GM21360 (cell line): ENCODE data around the gene SYT15.
"Not testable (repeated sequence)": the region's sequence is repeated elsewhere in the genome, so short reads cannot be mapped to it uniquely, and the experiment has no call there.

ENCODE experiments used
- ATAC-seq: cut with Tn5 transposase; IDR thresholded peaks from one replicate; pipeline ENCODE4 v1.9.1; 2021; ENCODE audit warnings: mild to moderate bottlenecking, moderate library complexity; ENCODE audit not compliant: unreplicated experiment

The SYT15 gene

DNA sequence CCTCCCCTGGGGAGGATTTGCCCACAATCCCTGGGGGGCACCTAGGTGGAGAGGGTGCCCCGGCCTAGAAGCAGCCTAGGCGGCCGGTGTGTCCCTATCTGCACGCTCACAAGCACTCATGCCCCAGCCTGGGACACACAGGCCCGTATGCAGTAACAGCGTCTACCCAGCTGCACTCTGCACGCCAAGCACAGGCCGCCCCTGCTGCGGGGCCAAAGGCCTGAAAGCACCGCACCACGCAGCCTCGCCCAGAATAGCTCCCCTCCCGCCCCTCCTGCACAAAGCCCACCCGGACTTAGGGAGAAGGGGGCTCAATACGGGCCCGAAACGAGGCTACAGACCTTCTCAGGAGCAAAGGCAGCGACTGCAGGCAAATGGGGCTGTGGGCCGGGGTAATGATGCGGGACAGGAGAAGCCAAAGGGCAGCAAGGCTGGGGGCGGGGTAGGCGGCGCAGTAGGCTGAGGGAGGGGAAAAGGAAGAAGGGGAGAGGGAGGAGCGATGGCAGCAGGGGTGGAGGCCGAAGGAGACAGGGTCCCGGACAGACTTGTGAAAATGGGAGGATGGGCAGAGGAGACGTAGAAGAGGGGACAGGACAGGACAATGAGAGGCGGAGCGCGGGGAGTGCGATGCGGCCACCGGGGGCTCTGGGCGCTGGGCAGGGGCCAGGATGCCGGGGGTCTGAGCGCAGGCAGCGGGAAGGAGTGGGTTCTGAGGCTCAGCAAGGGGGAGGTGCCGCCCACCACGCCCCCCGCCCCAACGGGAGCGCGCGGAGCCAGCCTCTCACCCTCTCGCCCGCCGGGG lies 23.0 kb upstream of the SYT15 start:
- no peak for ATAC-seq

DNA sequence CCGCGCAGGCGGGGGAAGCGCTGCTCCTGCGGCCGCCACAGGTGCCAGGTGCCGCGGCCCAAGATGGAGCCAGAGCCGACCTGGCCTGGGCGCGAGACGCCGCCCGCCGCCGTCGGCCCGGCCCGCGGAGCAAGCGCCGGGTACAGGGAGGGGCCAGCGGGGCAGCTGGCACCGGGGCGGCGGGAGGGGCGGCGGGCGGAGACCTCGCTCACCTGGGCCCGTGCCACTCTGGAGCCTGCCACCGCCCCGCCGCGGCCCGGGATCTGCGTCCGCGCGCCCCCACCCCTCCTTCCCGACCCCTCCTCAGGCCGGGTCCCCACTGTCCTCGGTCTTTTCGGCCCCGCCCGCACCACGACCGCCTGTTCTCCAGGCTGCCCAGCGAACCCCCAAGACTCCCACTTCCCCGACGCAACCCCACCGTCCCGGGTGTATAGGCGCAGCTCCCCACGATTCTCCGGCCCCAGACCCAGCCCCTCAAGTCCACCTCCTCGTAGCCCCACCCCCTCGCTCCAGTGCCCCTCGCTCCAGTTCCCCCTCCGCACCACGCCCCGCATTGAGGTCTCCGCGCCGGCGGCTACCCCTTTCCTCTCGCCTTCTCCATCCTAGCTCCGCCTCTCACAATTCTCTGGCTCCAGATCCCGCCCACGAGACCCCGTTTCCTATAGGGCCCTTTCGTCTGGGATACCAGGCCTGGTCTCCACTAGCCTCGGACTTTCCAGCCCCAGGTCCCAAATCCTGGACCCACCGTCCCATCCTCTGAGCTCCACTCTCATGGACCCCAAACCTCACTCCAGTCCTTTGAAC lies 22.2 kb upstream of the SYT15 start, which contains the start of gene GPRIN2:
GPRIN2 (minus strand) TSS at position 144 of the 804 bp plus-strand sequence. CDS start 5,922 bp downstream, outside the sequence.
- no peak for ATAC-seq

DNA sequence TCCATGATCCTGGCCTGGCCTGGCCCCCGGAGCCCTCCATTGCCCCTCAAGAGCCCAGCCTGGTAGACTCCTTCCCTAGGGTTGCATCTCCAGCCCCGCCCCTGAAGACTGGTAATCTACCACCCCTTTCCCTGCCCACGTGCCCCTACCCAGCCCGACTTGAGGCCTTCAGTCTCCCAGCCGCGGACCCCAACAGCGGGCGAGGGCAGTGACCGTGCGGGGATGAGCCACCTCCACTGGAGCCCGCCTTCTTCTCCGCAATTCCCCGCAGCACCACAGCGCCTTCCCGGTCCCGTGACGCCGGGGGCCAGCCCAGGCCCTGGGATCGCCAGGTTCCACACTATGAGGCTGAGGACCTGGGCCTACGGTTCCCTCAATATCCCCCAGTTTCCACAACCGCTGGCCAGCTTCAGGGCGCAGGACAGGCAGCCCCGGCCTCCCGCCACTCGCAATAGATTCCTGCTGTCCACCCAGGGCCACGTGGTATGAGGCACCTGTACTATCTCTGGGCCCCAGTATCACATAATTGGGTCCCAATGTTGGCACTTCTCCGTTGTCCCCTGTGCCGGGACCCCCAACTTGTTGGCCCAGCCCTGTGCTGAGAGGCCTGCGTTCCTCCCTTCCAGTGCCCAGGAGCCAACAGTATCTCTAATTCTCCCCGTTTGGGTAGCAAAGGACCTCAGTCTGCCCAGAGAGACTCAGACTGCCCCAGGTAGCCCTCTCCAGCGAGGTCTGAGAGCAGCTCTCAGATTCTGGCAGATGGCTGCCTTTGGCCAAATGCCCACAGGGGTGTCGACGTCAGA lies 21.4 kb upstream of the SYT15 start:
- ATAC-seq: no peak

- no peak for ATAC-seq
Measured at GRCh38 chr10:46558122-46558391, 20.9 kb upstream of the SYT15 start.

- ATAC-seq: no peak
Measured at GRCh38 chr10:46558392-46559185, 20.3 kb upstream of the SYT15 start.

DNA sequence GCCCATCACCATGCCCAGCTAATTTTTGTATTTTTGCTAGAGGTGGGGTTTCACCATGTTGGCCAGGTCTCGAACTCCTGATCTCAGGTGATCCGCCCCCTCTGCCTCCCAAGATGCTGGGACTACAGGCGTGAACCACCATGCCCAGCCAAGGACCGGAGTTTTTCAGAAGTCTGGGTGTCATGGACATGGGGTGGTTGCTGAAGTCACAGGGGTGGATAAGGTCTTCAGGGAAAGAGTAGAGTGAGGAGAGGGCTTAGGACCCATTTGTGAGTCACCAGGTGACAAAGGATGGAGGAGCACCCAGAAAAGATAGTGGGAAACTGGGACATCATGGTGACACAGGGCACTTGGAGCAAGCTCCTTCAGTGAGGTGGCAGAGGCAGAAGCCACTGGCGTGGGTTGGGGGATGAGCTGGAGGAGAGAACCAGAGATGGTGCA lies 19.7 kb upstream of the SYT15 start:
- no peak for ATAC-seq

- no peak for ATAC-seq
Measured at GRCh38 chr10:46560381-46560780, 18.5 kb upstream of the SYT15 start.

DNA sequence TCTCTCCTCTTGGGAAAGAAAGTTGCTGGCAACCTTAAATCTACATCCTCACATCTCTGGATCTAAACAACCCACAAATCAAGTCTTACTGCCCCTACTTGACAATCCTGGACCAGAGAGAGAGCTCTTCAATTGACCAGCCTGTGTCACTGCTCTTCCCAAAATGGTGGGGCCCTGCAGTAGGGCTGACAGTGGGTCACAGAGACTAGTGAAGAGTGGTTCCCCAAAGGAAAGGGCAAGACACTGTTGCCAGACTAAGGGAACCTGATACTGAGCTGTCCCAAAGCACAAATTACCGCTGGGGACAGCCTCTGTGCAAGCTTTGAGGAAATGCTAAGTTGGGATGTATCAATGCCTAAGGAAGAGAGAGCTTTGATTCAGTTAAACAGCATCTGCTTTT lies 18.0 kb upstream of the SYT15 start:
- ATAC-seq: no peak

- not testable (repeated sequence) for ATAC-seq
Measured at GRCh38 chr10:46565591-46566332, 13.2 kb upstream of the SYT15 start.

GRCh38 chr10:46567151-46567550 lies 11.8 kb upstream of the SYT15 start:
- not testable (repeated sequence) for ATAC-seq

GRCh38 chr10:46570655-46571054 lies 8.3 kb upstream of the SYT15 start:
- ATAC-seq: not testable (repeated sequence)

DNA sequence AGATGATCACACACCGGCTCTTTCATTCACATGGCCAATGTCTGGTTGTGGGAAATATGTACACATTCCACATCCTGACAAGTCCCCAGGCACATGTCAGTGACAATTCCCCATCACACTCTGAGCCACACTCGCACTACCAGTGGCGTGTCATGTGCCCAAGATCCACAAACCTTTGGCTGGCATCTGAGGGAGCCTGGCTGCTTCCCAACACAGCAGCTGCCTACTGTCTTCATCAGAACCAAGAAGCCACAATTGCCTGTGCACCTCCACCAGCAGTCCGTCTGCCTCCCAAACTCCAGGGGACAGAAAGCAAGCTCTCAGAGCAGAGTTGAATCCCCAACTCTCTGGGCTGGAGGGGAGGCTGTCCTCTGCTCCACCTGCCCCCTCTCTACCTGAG lies 6.2 kb upstream of the SYT15 start:
- not testable (repeated sequence) for ATAC-seq

GRCh38 chr10:46573314-46573713 lies 5.6 kb upstream of the SYT15 start:
- ATAC-seq: not testable (repeated sequence)

GRCh38 chr10:46573884-46574283 lies 5.0 kb upstream of the SYT15 start:
- ATAC-seq: not testable (repeated sequence)

DNA sequence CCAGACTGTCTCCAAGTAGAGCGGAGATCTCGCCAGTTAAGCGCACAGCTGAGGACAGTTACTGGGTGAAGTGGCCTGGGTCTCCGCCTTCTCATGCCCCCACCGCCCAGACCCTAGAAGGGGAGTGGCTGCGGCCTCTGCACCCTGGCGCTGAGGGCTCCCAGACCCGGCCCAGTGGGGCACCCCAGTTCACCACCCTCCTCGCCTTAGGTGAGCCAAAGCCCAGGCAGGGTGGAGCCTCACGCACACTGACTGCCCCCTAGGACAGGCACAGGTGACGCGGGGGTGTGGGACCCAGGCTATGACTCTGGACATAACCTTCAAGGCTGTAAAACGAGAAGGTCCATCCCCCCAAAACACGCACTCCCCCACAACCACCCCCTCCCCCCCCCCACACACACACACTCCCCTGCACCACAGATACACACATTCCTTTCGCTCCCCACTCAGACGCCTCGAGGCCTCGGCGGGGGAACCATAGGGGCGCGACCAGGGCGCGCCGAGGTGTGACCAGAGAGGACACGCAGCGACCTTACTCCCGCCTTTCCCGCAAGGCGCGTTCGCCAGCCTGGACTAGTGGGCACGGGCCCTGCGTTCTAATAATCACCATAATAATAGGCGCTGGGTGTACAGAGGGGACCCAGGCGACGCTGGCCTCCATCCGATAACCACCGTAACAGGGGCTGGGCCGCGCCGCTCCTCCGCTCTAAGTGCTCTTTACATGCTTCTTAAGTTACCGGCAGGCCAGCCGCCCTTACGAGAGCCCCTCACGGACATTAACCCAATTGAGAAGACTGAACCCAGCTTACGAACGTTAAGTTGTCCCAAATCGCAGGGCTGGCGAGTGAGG lies 1.1 kb upstream of the SYT15 start:
- not testable (repeated sequence) for ATAC-seq

- not testable (repeated sequence) for ATAC-seq
Measured at GRCh38 chr10:46579378-46579777, 450 bp downstream of the SYT15 start.

GRCh38 chr10:46581997-46582396 lies 3.1 kb downstream of the SYT15 start:
- not testable (repeated sequence) for ATAC-seq

GRCh38 chr10:46582568-46582967 lies 3.6 kb downstream of the SYT15 start:
- ATAC-seq: not testable (repeated sequence)

DNA sequence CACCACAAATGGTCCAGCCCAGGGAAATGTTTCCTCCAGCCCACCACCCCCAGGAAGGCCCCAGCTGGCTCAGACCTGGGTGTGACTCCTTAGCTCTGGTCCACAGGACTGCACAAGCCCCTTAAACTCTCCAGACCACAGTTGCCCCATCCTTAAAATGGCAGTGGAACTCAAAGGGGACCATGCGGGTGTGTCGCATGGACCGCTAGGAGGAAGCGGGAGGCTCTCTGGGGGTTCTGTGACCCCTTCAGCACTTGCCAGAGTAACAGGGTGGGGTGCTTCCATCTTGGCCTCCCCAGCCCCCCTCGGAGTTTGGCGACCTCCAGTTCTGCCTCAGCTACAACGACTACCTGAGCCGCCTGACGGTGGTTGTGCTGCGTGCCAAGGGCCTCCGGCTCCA lies 5.3 kb downstream of the SYT15 start:
- not testable (repeated sequence) for ATAC-seq
